GDM1 (cell line): ENCODE measurements around the gene ABCC1.
A peak's percentile ranks its signal among the peaks of the same experiment; 100 is the strongest.

Experiments
- DNase-seq: peaks from one replicate; lab custom pipeline; 2025; lab: John Stamatoyannopoulos, UW

ABCC1 gene

GRCh38 chr16:16021646-16021987 is 72.2 kb downstream of the ABCC1 start:
- no peak for DNase-seq

DNA sequence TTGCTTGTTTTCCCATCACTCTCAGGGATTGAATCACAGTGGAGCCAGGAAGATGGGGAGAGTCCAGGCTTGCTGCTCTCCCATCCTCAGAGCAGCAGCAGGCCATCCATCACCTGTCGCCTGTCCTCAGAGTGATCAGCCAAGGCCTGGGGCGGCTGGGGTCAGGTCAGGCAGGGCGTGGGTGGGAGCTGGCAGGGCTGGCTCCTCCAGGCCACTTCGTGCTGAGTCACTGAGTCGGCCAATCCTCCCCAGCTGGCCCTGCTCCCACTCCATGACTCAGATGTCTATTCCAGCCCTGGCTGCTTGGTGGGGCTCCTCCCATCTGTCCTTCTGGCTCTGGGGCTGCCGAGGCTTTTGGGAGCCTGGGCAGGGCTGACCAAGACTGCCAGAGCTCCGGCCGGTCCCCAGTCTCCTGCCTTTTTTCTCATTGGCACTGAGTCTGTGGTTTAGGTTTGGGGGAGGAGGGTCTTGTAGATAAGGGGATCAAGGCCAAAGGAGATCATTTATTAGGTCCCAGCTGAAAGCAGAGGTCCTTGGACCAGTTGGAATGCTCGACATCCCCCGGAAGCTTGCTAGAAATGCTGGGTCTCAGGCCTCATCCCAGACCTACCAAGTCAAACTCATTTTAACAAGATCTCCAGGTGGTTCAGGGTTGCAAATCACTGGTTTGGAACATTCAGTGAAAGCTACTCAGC is 72.7 kb downstream of the ABCC1 start:
- no peak for DNase-seq

GRCh38 chr16:16022683-16023064 is 73.3 kb downstream of the ABCC1 start:
- DNase-seq: no peak

DNA sequence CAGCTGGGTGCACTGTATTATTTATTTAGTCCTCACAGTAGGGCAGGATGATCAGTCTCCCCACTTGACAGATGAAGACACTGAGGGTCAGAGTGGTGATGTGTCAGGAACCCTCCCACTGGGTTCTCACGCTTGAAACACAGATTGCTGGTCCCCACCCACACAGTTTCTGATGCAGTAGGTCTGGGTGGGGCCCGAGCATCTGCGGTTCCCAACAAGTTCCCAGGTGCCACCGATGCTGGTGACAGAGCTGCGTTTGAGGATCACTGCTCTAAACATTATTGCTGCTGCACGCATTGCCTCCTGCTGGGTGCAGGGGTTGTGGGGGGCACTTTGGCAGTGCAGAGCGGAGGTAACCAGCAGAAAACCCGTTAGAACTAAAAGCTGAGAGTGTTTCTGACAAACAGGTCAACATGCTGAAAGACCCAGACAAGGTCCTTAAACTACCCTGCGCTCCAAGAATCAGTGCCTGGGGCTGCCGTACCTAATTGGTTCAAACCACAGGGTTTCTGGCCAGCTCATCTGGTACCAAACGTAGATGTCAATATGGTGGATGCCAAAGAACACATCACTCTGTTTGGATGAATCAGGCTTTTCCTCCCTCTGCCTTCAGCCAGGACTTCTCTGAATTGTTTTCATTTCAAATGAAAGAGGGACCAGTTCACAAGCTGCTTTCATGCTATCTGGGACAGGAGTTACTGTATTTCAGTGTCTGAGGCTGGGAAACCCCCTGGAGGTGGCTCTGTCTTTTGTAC is 76.0 kb downstream of the ABCC1 start:
- no peak for DNase-seq

- DNase-seq: no peak
These were observed 78.4 kb downstream of the ABCC1 start for GRCh38 chr16:16027728-16028310.

GRCh38 chr16:16028311-16028999 is 79.0 kb downstream of the ABCC1 start:
- DNase-seq: no peak

GRCh38 chr16:16029431-16030011 is 80.1 kb downstream of the ABCC1 start:
- DNase-seq: no peak

GRCh38 chr16:16030449-16030848 is 81.0 kb downstream of the ABCC1 start:
- no peak for DNase-seq

DNA sequence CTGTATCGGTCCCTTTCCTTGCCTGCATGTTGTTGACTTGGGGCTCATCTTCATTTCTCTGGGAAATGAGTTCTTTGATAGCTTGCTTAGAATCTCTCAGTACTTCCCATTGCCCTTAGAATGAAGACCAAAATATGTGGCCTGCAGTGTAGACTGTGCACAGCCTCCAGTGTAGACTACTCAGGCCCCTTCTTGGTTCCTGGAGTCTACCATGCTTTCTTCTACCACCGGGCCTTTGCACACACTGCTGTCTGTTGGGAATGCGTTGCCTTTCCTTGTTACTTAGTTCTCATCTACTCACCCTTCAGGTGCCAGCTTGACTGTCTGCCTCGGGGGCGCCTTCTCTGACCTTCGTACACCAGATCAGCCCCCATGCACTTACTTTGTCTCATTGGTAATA is 82.0 kb downstream of the ABCC1 start:
- no peak for DNase-seq

DNA sequence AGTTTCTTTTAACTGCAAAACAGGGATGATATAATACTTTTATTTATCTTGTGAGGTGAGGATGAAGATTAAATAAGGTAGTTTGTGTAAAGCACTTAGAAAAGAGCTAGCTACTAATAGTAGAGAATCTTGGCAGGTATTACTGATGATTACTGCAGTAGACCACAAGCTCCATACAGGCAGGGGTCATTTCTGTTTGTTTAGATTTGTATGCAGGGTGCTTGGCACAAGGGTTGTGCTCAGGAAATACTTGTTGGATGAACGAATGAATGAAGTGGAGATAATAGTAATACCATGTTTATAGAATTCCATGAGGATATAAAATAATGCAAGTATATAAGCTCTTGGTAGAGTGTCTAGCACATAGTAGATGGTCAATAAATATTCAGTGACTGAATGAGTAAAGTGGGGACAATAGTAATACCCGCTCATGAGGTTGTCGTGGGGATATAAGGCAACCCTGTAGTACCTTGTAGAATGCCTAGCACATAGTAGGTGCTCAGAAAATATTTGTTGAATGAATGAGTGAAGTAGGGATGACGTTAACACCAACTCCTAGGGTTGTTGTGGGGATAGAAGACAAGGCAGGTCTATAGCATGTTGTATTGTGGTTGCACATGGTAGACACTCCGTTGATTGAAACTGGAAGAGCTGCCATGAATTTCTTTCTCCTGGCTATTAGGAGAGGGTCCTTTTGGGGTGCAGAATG is 83.0 kb downstream of the ABCC1 start:
- DNase-seq: no peak

DNA sequence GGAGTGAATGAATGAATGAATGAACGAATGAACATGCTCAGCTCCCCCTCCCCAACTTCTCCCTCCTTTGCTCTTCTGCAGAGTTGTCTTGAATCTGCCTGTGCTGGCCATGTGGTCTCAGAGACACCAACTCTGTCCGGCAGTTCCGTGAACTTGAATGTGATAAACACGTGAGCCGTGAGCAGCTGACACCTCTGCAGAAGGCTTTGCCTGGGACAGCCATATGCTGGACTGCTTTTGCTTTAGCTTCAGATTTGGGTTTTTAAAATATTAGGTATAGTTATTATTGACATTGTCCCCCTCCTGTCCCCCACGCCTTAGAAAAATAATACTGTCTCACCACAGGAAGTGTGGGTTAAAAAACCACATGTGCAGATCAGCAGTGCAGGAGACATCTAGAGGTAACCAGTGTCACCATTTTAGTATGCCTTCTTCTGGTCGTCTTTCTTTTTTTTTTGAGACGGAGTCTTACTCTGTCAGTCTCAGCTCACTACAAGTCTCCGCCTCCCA is 83.8 kb downstream of the ABCC1 start:
- peak; percentile 28 for DNase-seq

DNA sequence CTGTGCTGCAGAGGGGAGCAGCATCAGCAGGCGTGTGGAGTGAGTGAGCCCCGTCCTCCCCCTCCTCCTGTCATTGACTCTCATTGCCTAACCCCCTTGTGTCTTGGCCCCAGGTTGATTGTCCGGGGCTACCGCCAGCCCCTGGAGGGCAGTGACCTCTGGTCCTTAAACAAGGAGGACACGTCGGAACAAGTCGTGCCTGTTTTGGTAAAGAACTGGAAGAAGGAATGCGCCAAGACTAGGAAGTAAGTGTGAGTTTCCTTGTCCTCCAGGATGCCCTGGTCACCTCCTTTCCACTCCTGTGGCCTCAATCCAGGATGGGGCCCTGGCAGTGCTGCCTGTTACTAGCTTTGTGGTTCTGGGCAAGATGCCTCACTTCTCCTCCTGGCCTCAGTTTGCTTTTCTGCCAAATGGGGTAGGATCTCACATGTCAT is 87.0 kb downstream of the ABCC1 start:
- DNase-seq: no peak

DNA sequence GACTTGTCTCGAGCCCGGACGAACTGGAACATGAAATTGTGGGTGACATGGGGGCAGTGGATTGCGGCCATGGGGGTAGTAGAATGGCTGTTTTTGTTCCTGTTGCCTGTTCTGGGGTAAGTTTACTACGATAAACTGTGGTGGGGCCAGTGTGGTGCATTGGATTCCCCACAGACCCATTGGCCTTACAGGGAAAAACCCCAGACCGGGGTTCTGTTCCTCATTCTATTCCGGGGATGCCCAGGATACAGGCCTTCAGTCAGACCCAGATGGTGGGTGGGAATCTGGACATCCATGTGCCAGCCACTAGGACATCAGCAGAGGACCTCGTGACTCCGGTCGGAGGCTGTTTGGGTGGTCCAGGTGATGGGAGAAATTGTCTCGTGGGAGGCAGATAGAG is 88.1 kb downstream of the ABCC1 start:
- DNase-seq: no peak

GRCh38 chr16:16037970-16038369 is 88.6 kb downstream of the ABCC1 start:
- no peak for DNase-seq

DNA sequence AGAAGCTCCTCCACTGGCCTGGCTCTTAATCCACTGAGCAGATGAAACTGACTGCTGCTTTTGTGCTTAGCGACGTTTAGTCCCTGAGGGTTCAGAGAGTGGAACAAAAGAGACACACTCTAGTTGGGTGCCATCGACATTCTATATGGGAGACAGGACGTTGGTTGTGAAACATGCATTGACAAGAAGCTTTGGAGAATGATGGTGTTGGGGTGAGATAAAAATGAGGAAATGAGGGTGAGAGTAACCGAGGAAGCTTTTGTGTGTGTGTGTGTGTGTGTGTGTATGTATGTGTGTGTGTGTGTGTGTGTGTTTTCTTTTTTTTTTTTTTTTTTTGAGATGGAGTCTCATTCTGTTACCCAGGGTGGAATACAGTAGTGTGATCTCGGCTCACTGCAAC is 89.5 kb downstream of the ABCC1 start:
- DNase-seq: no peak

DNA sequence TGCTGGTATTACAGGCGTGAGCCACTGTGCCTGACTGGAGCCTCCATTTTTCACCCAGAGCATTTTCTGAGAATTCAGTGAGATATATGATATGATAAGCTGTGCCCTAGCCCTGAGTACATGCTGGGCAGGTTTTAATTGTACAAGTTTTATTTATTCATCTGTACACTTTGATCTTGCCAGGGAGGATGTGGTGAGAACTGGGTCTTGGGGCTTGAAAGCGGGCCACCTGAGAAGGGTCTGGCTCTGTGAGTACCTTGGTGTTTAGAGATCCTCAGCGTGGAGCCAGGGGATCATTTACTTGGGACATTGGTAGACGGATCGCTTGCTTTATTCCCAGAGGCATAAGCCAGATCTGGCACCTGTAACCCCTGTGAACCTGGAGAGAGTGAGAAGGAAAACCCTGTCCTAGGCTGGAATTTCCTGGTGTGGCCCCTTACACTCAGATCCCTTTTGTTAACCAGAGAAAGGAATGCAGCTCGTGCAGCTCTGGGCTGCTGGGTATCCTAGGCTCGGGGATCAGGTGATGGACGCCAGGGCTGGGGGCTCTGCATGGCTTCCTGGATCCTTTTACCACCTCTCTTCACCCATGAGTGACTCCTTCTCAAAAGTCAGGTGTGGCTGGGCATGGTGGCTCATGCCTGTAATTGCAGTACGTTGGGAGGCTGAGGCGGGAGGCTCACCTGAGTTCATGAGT is 91.9 kb downstream of the ABCC1 start:
- no peak for DNase-seq

- DNase-seq: no peak
These were observed 92.7 kb downstream of the ABCC1 start for GRCh38 chr16:16042076-16042475.

- DNase-seq: no peak
These were observed 95.9 kb downstream of the ABCC1 start for GRCh38 chr16:16045296-16045695.

DNA sequence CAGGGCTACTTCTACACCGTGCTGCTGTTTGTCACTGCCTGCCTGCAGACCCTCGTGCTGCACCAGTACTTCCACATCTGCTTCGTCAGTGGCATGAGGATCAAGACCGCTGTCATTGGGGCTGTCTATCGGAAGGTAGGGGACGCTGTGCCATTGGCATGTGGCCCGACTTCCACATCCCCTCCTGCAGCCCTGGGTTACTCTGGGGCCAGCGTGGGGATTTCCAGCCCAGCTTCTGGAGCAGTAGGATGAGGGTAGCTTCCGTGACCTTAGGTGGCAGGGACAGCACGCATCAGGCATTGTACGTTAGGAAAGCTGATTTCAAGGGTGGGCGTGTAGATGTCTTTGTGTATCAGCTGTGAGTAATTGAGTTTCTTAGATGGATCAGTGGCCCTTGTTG is 96.5 kb downstream of the ABCC1 start:
- DNase-seq: peak; percentile 19

DNA sequence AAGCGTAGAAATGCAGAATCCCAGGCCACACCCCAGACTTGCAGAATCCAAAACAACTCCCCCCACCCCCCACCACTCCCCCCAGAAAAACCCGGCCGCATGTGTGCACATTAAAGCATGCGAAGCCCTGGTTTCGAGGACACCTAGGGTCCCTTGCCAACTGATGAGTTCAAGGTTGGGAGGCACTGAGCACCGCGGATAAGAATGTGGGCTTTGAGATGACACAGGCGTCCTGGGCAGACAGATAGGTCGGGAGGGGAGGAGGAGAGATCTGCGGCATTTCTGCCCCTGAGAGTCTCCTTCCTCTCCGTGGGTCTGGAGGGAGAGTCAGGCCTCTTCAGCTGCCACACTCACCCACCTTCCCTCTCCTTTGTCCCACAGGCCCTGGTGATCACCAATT is 98.3 kb downstream of the ABCC1 start:
- DNase-seq: no peak
